H1 (cell line): ENCODE data around the gene MTM1. TPM values are rescaled to one million over a fixed set of nuclear protein-coding genes. Genes with fewer than 3 reads are reported as not detected.

ENCODE experiments used
- CTCF ChIA-PET: fragments of 300-600 bp; sonication (Branson Sonifier 250); formaldehyde crosslinking; loops from one replicate; lab custom pipeline; 2021; ENCODE audit not compliant: partially characterized antibody; lab: Charles Lee
- POLR2A ChIA-PET: fragments of 300-600 bp; sonication (Branson Sonifier 250); formaldehyde crosslinking; loops from one replicate; lab custom pipeline; 2021; ENCODE audit warnings: inconsistent platforms; ENCODE audit not compliant: partially characterized antibody; lab: Charles Lee
- DNase-seq, 2 experiments: peaks; one replicate each; pipeline versions ENCODE4 v3.0.0 to v3.0.0-alpha.2; 2010 to 2022; ENCODE audit warnings: low spot score in 2 of 2, low read depth in 1 of 2, mixed read lengths in 1 of 2
- FAIRE-seq: peaks from 2 replicates; lab custom pipeline; 2011; peaks lifted over from hg19 to GRCh38; lab: Jason Lieb, UNC
- H2AFZ ChIP-seq: 2 replicates; pipeline ENCODE4 v1.8.1; 2012; ENCODE audit warnings: low read length, inconsistent platforms
- H2AK5ac ChIP-seq: 2 replicates; pipeline ENCODE4 v1.6.1; 2013; ENCODE audit warnings: low read depth, low read length
- H2BK120ac ChIP-seq: replicated peaks from 2 replicates; pipeline ENCODE3; 2013; ENCODE audit warnings: low read depth, low read length, inconsistent platforms
- H2BK12ac ChIP-seq: 2 replicates; pipeline ENCODE4 v1.6.1; 2013; ENCODE audit warnings: low read depth, low read length
- H2BK15ac ChIP-seq: 2 replicates; pipeline ENCODE4 v1.6.1; 2013; ENCODE audit warnings: low read length
- H2BK20ac ChIP-seq: 2 replicates; pipeline ENCODE4 v1.6.1; 2013; ENCODE audit warnings: low read length
- H2BK5ac ChIP-seq: 2 replicates; pipeline ENCODE4 v1.6.1; 2013; ENCODE audit warnings: low read depth, low read length
- H3K14ac ChIP-seq: 2 replicates; pipeline ENCODE4 v1.6.1; 2013; ENCODE audit warnings: inconsistent platforms; ENCODE audit not compliant: insufficient read length
- H3K18ac ChIP-seq: 2 replicates; pipeline ENCODE4 v1.6.1; 2013; ENCODE audit warnings: low read length; ENCODE audit errors: extremely low read depth
- H3K23ac ChIP-seq: 2 replicates; pipeline ENCODE4 v1.6.1; 2013; ENCODE audit warnings: inconsistent platforms; ENCODE audit not compliant: insufficient read length
- H3K23me2 ChIP-seq: 2 replicates; pipeline ENCODE4 v1.6.1; 2013; ENCODE audit warnings: low read depth, low read length
- H3K27ac ChIP-seq: 2 replicates; pipeline ENCODE4 v1.6.1; 2011; ENCODE audit warnings: low read depth, low read length, inconsistent platforms
- H3K27me3 ChIP-seq, 4 experiments: replicated peaks in 1 of 4; 1 replicate in 1 of 4; 2 replicates in 3 of 4; pipeline versions ENCODE4 v1.6.1 to v1.8.1; 2011 to 2013; ENCODE audit warnings: low read length in 3 of 4, mild to moderate bottlenecking in 3 of 4, inconsistent platforms in 2 of 4, mixed read lengths in 2 of 4, moderate library complexity in 1 of 4; ENCODE audit not compliant: control insufficient read depth in 3 of 4, insufficient read depth in 3 of 4; ENCODE audit errors: extremely low read depth in 1 of 4
- H3K36me3 ChIP-seq, 4 experiments: 2 replicates each; pipeline versions ENCODE4 v1.6.1 to v1.8.1; 2011 to 2013; ENCODE audit warnings: mild to moderate bottlenecking in 4 of 4, low read length in 3 of 4, moderate library complexity in 2 of 4, control low read depth in 1 of 4, inconsistent platforms in 1 of 4; ENCODE audit not compliant: insufficient read depth in 4 of 4, control insufficient read depth in 2 of 4
- H3K4ac ChIP-seq: replicated peaks from 2 replicates; pipeline ENCODE3; 2013; ENCODE audit warnings: low read length, low read depth, mixed read lengths, inconsistent platforms; ENCODE audit not compliant: insufficient read length
- H3K4me1 ChIP-seq, 4 experiments: replicated peaks in 1 of 4; 1 replicate in 1 of 4; 2 replicates in 3 of 4; pipeline versions ENCODE4 v1.6.1 to v1.8.1; 2011 to 2013; ENCODE audit warnings: low read length in 3 of 4, inconsistent platforms in 2 of 4, mixed read lengths in 1 of 4; ENCODE audit not compliant: insufficient read depth in 4 of 4, control insufficient read depth in 3 of 4
- H3K4me2 ChIP-seq, 2 experiments: 2 replicates each; pipeline versions ENCODE4 v1.6.1 to v1.8.1; 2011 to 2013; ENCODE audit warnings: low read depth in 2 of 2, low read length in 2 of 2, control low read depth in 1 of 2, inconsistent platforms in 1 of 2, mild to moderate bottlenecking in 1 of 2; ENCODE audit not compliant: insufficient read depth in 1 of 2
- H3K4me3 ChIP-seq, 4 experiments: fragments of 200-600, 300-600 bp in 1 of 4; sonication (generic), shearing (Covaris generic), sonication (Bioruptor Twin) in 1 of 4; 2 replicates each; pipeline versions ENCODE4 v1.5.1 to v1.8.1; 2011 to 2016; ENCODE audit warnings: low read length in 4 of 4, low read depth in 3 of 4, control low read depth in 2 of 4, inconsistent platforms in 2 of 4, mild to moderate bottlenecking in 2 of 4, mixed read lengths in 1 of 4, moderate library complexity in 1 of 4; ENCODE audit not compliant: insufficient read depth in 2 of 4; ENCODE audit errors: extremely low read depth in 1 of 4
- H3K56ac ChIP-seq: replicated peaks from 2 replicates; pipeline ENCODE3; 2013; ENCODE audit warnings: low read depth, mild to moderate bottlenecking, mixed read lengths, low read length, inconsistent platforms; ENCODE audit not compliant: insufficient read length
- H3K79me1 ChIP-seq: 2 replicates; pipeline ENCODE4 v1.6.1; 2013; ENCODE audit warnings: low read depth, low read length, control low read depth
- H3K79me2 ChIP-seq, 2 experiments: 2 replicates each; pipeline versions ENCODE4 v1.6.1 to v1.8.1; 2012 to 2013; ENCODE audit warnings: low read length in 2 of 2, mild to moderate bottlenecking in 2 of 2, inconsistent platforms in 1 of 2; ENCODE audit not compliant: insufficient read depth in 2 of 2, control insufficient read depth in 1 of 2
- H3K9ac ChIP-seq, 4 experiments: replicated peaks in 1 of 4; 1 replicate in 1 of 4; 2 replicates in 3 of 4; pipeline versions ENCODE4 v1.6.1 to v1.8.1; 2011 to 2013; ENCODE audit warnings: low read depth in 3 of 4, low read length in 3 of 4, control low read depth in 2 of 4, mild to moderate bottlenecking in 2 of 4, moderate library complexity in 2 of 4, inconsistent platforms in 1 of 4; ENCODE audit errors: extremely low read depth in 1 of 4
- H3K9me3 ChIP-seq, 2 experiments: 2 replicates each; pipeline versions ENCODE4 v1.6.1 to v1.8.1; 2012 to 2013; ENCODE audit warnings: mild to moderate bottlenecking in 2 of 2, moderate library complexity in 2 of 2, control low read depth in 1 of 2, inconsistent platforms in 1 of 2, low read depth in 1 of 2, low read length in 1 of 2, mixed read lengths in 1 of 2; ENCODE audit not compliant: insufficient read depth in 2 of 2
- H4K20me1 ChIP-seq, 2 experiments: replicated peaks in 1 of 2; 2 replicates each; pipeline versions ENCODE3 to v1.8.1; 2011 to 2013; ENCODE audit warnings: inconsistent platforms in 2 of 2, low read length in 2 of 2, mild to moderate bottlenecking in 1 of 2; ENCODE audit not compliant: insufficient read depth in 2 of 2, control insufficient read depth in 1 of 2
- H4K5ac ChIP-seq: 2 replicates; pipeline ENCODE4 v1.6.1; 2013; ENCODE audit warnings: low read length, low read depth, mixed read lengths, inconsistent platforms; ENCODE audit not compliant: insufficient read length
- H4K8ac ChIP-seq: 2 replicates; pipeline ENCODE4 v1.8.0; 2013; ENCODE audit warnings: mild to moderate bottlenecking, moderate library complexity, low read length, inconsistent platforms; ENCODE audit not compliant: insufficient read depth; ENCODE audit errors: extremely low read depth
- H4K91ac ChIP-seq: replicated peaks from 2 replicates; pipeline ENCODE3; 2013; ENCODE audit warnings: low read length, mixed read lengths, inconsistent platforms; ENCODE audit not compliant: insufficient read length
- EP300 ChIP-seq, 2 experiments: IDR thresholded peaks; 1 replicate in 1 of 2; 2 replicates in 1 of 2; pipeline ENCODE4 v1.6.1; 2011 to 2012; ENCODE audit warnings: low read depth in 2 of 2, low read length in 2 of 2, mild to moderate bottlenecking in 2 of 2, borderline replicate concordance in 1 of 2, inconsistent platforms in 1 of 2, moderate library complexity in 1 of 2
- MAFK ChIP-seq: IDR thresholded peaks from 2 replicates; pipeline ENCODE4 v1.6.1; 2012; ENCODE audit warnings: low read depth, mild to moderate bottlenecking, improper control_type of control experiment, low read length
- NRF1 ChIP-seq: IDR thresholded peaks from 2 replicates; pipeline ENCODE4 v1.6.1; 2011; ENCODE audit warnings: mild to moderate bottlenecking, low read depth, low read length, improper control_type of control experiment
- USF2 ChIP-seq: IDR thresholded peaks from 2 replicates; pipeline ENCODE4 v1.6.1; 2011; ENCODE audit warnings: low read length, improper control_type of control experiment
- WGBS, 2 experiments: shearing (Covaris generic) in 1 of 2; methylation state at CpG; one replicate each; pipeline versions ENCODE4 v1.1.6 to v1.1.7; 2013 to 2015; ENCODE audit warnings: low lambda C conversion rate in 2 of 2, mixed read lengths in 2 of 2, inconsistent platforms in 1 of 2, low coverage in 1 of 2, missing lambda C conversion rate in 1 of 2; ENCODE audit not compliant: insufficient replicate concordance in 2 of 2, insufficient coverage in 1 of 2, insufficient read length in 1 of 2; ENCODE audit errors: extremely low coverage in 1 of 2, missing lambda C conversion rate in 1 of 2; 5-methylcytosine and 5-hydroxymethylcytosine counted together
- polyA plus RNA-seq, 7 experiments: library from polyadenylated mRNA; depleted of rRNA in 3 of 7; stranded (reverse) in 5 of 7; unstranded in 2 of 7; fragments of >200 nt in 5 of 7; fragments of 200-250 nt in 2 of 7; gene quantifications; 1 replicate in 5 of 7; 2 replicates in 1 of 7; 4 replicates in 1 of 7; pipeline versions ENCODE4 v1.2.1 to v1.2.3, GENCODE V29; 2011 to 2013; ENCODE audit warnings: missing spikeins in 2 of 7, mixed read lengths in 2 of 7
- total RNA-seq: library from RNA; stranded (reverse); fragmentation: NEBNext Ultra II Directional; extraction: Animal tissue kit (Norgen Biotek cat#: 25700); gene quantifications from 2 replicates; pipeline ENCODE4 v1.2.1, GENCODE V29; 2021

The MTM1 gene
- total and polyA plus RNA-seq, 2 of the 8 experiments (the other 6 are each of a cell fraction or from before 2014, with no cell fraction given): 2.3 to 8.4 TPM

GRCh38 chrX:150548684-150549083 is 19.7 kb upstream of the MTM1 start:
- H3K79me2 ChIP-seq: no peaks in the 10 kb centered on the region
- H3K36me3 ChIP-seq: no peaks in the 10 kb centered on the region
- no peak overlapping the region for H4K91ac ChIP-seq
- FAIRE-seq (no peak), DNase-seq (no peak)
- H3K56ac ChIP-seq: no peak overlapping the region
- no peak overlapping the region for H3K14ac ChIP-seq
- no peaks in the 10 kb centered on the region for H3K9me3 ChIP-seq
- no peak overlapping the region for H3K9ac ChIP-seq
- H2BK120ac ChIP-seq: no peak overlapping the region
- H3K18ac ChIP-seq: no peak overlapping the region
- H4K20me1 ChIP-seq: no peaks in the 10 kb centered on the region
- H3K27ac ChIP-seq: no peak overlapping the region
- no peak overlapping the region for H2BK5ac ChIP-seq
- CTCF ChIA-PET: interaction anchor here (0.8 kb wide), 1 partner anchor 38 kb away, joined by 4 read pairs; no protein-coding TSS in a partner anchor
- TF ChIP-seq MAFK: no peak
- no peak for TF ChIP-seq NRF1
- no peak for TF ChIP-seq USF2
- no peak for TF ChIP-seq EP300 (IDR thresholded peaks at IDR 0.05; ENCODE audit: borderline replicate concordance in 1 of 2, low read depth in 2 of 2, low read length in 2 of 2)
- no peak overlapping the region for H2BK15ac ChIP-seq
- H4K5ac ChIP-seq: no peak overlapping the region
- H3K23me2 ChIP-seq: no peaks in the 10 kb centered on the region; the same call in 1 of the 2 replicates
- H2BK20ac ChIP-seq: no peak overlapping the region
- no peak overlapping the region for H4K8ac ChIP-seq
- no peaks in the 10 kb centered on the region for H3K79me1 ChIP-seq
- H3K4me3 ChIP-seq: no peak overlapping the region
- no peak overlapping the region for H2AK5ac ChIP-seq
- H3K23ac ChIP-seq: no peak overlapping the region
- H3K27me3 ChIP-seq: peaks cover 0 to 39% (median 22%) of the 10 kb centered on the region in 4 experiments; a peak in 6 of 7 replicates
- H2BK12ac ChIP-seq: no peak overlapping the region
- no peak overlapping the region for H2AFZ ChIP-seq
- POLR2A ChIA-PET: interaction anchor here (0.7 to 1.3 kb wide), 3 partner anchors 15 to 36 kb away, joined by 3 to 4 read pairs (median 4); no protein-coding TSS in a partner anchor
- H3K4me1 ChIP-seq: peaks cover 0 to 9% (median 3%) of the 10 kb centered on the region in 4 experiments; a peak in 3 of 7 replicates
- WGBS, 2 experiments: 88% methylated on average over 2 of the region's 2 CpGs; no CpG with 5 or more reads in 1 of the 2 experiments
- H3K4ac ChIP-seq: no peak overlapping the region
- H3K4me2 ChIP-seq: no peak overlapping the region; a peak in 1 of 4 replicates
